D341Med (cell line): ENCODE results near the gene NFIA.
"Not testable (repeated sequence)": the region's sequence is repeated elsewhere in the genome, so short reads cannot be mapped to it uniquely, and the experiment has no call there.

Experiments
- DNase-seq: peaks from one replicate; pipeline ENCODE4 v3.0.0; 2012; ENCODE audit warnings: low spot score

NFIA gene

DNA sequence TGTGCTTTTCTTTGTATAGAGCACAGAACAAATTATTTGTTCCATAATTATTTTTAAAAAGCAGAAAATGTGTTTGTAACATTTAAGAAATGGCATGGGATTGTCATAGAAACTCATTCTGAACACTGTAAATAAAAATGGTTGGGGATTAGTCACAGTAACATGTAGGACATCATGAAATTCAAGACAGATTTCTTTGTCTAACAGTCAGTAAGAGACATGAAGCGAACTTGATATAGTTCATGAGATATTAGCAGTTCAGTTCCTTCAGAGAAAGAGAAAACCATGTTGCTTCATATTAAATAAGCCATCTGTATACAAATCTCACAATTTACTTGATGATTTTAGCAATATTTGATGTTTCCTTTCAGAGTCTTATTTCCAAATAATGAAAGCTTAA is 19.7 kb downstream of the NFIA start:
- DNase-seq = no peak

DNA sequence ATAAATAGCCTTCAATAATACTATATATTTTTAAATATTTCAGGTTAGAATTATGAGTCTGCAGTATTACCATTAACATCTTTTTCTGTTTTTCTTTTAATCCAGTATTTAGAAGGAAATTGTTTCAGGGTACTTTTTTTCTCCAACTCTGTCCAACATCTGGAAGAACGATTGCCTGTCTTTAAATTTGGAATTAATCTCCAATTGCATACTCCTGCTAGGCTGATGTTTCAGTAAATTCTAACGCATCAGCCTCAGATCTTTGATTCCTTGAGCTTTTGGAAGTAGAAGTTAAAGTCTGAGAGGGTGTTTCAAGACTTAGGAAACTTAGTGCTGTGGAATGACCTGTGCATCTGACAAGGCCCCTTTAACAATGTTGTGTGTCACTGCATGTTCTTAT is 20.3 kb downstream of the NFIA start:
- no peak for DNase-seq

DNA sequence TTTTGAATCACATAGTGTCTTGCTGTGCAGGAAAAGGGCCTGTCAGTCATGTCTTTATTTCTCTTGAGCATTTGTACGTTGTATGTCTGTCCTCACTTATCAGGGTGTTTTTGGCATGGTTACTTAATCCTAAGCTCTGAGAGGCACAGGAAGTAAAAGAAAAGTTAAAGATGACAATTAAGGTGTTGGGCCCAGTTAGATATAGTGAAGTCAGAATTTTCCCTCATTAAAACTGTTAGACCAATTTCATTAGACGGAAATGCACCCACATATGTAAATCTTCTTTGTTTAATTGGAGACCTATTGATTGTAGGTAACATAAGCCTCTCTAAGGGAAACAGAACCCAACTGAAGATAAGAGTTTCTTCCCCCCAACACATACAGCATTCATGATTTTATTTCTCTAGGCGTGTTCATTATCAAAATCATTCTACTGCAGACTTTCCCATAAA is 21.9 kb downstream of the NFIA start:
- no peak for DNase-seq

DNA sequence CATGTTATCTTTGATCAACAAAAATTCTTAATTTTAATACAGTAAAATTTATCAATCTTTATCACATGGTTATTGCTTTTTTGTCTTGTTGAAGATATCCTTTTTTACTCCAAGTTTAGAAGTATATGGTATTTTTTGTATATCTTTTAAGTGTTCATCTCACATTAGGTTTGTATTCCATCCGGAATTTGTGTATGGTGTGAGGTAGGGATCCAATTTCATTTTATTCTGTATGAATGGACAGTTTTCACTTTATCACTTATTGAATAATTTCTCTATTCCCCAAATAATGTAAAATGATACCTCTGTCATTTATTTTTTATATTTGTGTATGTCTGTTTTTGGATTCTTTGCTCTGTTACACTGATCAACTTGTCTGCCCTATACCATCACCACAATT is 25.3 kb downstream of the NFIA start:
- DNase-seq = no peak

DNA sequence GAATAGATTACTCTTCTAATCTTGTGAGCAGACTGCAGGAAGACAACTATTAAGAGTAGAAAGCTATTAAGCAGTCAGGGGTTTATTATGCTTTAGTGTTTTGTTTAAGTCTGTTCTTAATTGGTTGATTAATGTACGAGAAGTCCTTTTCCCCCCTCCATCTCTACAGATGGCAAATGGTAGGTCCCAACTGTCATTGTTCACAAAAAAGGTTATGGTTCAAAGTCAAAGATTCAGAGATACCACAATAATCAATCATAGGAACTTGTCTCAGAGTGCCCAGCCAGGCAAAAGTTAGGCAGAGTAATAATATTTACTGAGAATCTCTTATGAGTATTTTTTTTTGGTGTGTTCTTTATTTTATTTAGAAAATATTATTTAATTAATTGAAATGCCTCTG is 26.8 kb downstream of the NFIA start:
- DNase-seq = no peak

DNA sequence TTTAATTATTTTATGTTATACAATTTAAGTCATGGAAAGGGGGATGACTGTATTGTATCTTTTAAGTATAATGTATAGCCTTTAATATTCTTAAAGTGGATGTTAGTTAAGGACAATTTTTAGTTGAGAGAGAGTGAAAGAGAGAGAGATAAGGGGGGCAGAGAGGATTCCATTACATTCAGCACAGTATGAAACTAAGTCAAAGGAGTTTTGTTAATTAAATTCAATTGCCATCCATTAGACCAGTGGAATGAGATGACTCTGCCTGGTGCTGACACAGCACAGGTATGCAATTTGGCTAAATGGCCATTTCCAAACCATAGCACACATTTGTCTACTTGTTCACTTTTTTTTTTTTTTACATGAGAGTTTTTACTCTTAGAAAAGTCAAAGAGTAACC is 27.5 kb downstream of the NFIA start:
- DNase-seq = no peak

DNA sequence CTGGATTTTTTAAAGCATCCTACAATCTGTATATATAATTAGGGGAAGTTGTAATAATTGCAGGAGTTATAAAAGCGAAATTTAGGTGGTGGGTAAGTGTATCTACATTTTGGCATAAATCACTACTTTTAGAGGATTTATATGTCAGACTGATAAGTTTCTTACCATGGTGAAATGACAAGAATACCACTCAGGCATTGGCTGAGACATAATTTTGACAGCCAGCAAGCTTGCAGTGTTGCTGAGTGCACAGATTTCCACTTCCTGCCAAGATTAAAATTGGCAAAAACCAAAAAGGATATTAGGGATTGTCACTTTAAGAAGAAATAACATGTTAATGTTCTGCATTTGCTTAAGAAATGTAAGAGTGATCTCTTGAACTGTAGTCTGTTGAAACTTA is 28.2 kb downstream of the NFIA start:
- no peak for DNase-seq

DNA sequence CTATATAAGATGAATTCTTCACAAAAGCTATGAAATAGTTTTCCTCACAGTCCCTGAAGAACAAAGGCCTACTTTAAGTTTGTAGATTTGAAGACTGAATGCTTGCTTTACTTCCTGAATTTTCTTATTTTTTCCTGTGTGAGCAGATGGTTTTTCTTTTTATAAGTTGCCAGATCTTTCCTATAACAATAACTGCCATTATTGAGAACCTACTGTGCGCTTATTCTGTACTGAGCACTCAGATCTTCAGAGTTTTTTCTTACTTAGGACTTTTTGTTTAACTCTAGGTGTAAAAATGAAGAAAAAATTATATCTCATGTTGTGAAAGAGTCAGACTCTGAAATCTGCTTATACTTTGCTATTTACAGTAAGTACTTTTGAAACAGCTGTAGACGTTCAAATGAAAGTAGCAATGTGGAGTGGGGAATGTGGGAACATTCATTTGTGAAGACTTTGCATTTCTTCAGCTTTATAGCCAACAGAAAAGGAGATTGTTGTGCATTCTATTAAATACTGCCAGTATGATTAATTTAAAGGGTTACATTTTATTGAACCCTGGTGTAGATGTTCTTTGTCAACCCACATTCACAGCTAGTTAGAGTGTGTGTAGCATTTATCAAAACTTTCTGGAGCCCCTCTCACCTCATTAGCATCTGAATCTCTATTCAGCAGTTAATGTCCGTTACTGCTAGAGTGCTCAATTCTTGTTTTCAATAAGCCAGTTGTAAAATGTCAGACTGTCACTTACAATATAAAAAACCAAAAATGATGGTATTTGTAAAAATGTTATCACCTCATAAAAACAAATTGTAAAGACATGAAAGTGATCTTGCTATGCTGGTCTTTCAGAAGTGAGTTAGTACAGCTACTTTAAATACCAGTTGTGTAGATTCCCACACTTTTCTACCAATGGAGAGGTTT is 29.0 kb downstream of the NFIA start:
- no peak for DNase-seq

DNA sequence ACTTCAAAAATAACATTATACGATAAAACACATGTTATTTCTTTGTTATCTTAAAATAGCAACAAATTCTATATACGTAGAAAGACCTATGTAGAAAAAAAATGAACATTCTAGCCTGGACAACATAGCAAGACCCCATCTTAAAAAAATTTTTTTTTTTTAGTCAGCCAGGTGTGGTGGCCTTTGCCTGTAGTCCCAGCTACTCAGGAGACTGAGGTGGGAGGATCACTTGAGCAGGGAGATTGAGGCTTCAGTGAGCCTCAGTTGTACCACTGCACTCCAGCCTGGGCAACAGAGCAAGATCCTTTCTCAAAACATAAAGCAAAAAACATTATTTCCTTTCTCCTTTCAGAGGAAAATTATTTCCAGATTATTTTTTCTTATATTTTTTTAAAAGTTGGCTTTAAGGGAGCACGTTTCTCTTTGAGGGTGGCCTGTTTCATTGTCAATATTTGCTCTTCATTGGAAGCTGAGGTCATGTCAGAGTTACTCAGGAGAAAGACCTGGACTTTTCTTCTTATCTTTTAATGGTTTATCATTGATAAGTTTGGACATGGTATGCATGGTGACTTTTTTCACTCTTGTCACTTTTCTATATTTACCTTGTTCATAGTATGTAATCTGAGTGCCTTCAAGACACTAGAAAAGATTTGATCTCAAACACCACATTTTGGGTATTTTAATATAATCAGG is 32.0 kb downstream of the NFIA start:
- DNase-seq = no peak

DNA sequence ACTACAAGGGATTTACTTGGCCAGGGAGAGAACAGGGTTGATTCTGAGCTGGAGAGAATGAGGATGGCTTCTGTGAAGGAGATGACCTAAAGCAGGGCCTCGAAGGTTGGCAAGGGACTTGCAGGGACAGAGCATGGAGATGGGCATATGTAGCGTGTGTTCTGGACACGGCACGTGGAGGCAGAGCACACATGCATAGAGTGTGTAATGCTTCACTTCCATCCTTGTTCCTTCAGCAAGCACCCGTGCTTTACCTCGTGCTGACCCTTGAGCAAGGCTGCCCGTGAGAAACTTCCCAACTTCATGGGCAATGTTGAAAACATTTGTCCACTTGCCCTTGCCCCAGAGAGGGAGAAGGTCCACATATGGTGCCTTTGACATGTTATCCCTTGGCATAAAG is 33.1 kb downstream of the NFIA start:
- DNase-seq = no peak

DNA sequence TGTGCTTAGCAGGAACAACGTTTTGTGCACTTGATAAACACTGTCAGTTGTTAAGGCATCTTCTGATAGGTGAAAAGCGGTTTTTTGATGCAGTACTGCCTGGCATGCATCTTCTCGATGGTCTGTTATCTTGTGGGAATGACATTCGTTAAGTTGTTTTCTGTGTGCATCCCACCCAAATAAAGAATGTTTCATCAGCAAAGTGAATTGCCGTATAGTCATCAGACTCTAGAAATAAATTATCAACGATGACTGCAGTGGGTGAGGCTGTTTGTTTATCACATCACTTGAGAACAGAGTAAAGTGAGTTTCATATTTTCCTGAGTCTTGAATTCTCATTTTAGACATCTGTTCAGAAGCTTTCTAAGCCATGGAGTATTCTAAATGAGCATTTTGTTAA is 34.1 kb downstream of the NFIA start:
- no peak for DNase-seq

DNA sequence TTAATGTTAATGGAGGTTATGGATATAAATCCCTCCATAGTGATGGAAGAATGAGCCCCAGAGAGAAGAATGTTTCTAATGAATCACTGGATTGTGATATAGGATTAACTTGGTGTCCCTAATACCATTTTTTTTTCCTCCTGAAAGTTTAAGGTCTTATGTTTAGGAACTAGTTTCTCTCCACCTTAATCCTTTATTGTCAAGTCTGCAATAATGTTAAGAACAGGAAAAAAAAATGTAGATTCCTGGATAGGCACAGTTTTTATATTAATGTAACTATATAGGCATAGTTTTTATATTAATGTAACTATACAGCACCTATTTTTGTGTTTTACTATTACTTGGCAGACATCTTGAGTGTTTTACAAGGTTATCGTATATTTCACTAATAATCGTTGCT is 34.9 kb downstream of the NFIA start:
- DNase-seq = no peak

DNA sequence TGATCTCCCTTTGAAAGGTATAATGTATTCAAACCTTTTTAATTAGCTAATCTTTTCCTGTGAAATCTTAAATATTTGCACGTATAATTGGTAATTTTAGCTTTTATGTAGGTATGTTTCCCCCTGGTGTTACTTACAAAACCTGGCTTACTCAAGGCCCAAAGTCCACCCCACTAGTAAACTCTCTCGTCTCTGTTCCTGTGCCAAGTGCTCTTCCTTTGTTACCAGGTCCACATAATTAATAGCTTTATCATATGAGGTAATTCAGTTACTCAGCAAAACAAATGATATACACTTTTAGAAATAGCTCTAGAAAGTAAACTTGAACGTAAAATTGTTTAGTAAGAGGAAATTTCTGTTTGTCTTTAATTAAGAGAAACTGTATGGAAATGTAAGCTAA is 36.7 kb downstream of the NFIA start:
- no peak for DNase-seq

DNA sequence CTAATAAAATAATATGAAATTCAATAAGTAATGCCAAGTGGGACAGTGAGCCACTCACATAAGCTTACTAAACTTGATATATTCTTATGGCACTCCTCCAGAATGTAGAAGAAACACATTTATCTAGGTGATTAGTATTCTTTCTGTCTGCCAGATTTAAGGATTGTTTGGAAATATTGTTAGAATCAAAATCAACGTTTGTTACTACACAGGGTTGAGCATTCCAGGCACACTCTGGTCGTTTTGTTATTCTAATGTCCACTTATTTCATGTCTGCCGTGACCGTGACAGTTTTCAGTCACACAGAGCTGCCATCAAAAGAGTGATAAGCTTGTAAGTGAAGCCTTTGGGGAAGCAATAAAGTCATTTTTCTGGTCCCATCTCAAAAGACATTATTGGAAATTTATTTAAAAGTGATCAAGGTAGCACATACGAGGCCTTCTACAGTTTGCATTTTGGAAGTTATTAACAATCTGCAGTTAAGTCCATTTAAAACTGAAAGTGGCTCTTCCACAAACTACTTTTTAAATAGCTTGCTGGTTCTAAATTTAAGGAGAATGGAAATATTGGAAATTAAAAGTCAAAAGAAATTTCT is 38.0 kb downstream of the NFIA start:
- no peak for DNase-seq

DNA sequence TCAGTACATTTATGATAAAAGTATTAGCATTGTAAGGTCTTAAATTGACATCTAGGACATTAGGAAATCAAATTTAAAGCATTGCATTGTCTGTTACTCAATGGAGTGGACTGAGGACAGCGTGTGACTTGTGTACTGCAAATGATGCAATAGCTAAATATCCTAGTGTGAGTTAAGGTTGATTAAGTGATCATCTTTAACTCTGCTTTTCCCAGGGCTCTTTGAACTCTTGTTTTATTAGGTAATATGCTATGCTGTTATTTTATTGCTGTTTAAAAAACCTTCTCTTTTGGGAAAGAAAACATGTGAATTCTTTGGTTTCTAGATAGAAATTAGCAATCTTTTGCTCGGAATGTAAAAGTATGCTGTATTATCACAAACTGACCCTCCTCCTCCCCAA is 38.6 kb downstream of the NFIA start:
- no peak for DNase-seq

DNA sequence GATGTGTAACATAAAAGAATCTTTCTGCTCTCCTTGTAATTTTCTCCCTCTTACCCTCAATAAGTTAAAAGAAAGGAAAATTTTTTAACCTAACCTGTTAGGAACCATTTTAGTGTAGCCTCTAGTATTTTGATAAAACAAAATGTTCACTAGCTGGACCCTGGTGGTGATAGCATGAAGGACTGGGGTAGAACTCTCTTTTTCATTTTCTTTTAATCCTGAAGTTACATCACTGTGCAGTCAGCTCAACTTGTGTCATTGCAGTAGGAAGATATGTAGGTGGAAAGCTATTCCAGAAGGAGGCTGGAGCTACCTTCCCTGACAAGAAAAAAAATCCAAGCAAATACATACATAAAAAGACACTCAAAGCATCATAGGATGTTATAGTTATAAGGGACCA is 39.3 kb downstream of the NFIA start:
- DNase-seq = no peak

DNA sequence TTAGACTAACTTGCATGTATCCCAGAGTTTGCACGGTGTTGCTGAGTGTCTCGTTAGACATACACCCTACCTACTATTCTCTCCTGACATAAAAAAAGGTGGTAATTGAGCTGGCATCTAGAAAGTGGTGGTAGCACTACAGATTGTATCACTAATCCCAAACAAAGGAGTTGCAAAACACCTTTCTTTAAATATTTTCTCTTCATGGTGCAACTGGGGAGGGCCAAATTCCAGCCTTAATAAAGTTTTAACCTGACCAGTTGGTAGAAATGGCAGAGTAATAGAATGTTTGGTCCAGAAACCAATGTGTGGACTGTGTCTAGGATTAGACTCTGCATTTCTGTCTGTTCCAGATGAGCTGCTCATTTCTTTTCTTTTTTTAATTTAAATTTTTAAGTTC is 40.0 kb downstream of the NFIA start:
- DNase-seq = no peak

DNA sequence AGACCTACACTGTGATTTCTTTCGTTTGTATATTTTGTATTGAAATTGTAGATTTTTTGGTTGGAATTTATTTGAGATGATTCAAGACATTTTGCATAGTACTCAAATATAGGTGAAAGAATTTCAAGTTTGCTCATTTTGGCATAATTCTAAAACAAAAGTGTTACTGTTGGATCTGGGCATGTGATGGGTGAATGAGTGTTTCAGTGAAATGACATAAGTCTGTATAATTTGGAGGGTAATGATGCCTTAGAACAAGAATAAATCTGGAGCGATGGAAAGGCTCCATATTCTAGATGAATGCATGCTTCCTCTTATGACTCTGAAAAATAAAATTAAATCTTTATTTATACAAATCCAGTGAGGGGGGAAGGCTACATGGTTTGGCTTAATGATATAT is 41.0 kb downstream of the NFIA start:
- DNase-seq = no peak

DNA sequence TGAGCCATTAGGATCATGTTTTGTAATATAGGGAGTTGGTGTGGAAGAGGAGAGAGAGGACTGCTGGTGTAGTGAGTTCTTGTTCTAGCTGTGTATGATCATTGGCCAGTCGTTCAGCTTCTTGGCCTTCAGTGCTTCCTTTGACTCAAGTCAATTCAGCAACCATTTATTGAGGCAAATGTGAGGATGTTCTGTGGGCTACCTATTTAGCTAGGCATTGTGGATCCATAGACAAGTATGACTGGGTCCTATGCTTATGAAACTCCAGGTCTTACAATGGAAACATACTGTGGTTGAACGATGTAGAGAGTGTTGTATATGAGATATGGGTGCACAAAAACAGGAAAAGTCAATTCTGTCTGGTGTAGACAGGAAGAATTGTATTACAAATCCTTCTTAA is 41.7 kb downstream of the NFIA start:
- no peak for DNase-seq

DNA sequence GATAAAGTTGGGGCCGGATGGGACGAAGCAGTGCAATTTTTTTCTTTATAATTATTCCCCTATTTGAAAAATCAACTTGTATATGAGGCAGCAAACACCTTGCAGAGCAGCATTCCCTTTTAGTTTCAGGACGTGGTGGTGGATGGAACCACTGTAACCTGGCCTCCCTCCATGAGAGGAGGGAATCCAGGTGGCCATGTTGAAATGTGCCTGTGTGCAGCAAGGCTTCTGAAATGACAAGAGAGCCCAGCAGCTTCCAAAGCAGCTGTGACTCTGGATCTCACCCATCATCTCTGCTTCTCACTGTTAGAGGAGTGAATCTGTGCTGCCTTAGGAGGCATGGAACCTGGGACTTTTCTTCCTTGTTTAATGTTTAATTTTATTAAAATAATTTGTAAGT is 42.3 kb downstream of the NFIA start:
- no peak for DNase-seq

DNA sequence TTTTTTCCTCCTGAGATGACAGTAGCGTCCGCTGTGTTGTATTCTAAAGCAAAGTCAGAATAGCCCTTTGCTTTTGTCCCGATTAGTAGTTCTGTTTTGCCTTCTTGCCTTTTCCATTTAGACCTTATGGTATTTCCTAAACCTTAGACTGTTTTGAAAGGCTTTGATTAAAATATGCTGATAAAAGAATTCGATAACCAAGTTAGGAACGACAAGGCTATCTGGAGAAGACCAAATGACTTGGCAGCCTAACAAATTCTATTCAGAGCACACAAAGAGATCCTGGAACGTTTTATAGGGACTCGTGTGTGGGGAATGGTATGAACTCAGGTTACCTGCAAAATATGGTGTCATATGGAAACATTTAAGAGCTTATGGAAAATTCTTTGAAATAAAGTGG is 42.9 kb downstream of the NFIA start:
- no peak for DNase-seq

DNA sequence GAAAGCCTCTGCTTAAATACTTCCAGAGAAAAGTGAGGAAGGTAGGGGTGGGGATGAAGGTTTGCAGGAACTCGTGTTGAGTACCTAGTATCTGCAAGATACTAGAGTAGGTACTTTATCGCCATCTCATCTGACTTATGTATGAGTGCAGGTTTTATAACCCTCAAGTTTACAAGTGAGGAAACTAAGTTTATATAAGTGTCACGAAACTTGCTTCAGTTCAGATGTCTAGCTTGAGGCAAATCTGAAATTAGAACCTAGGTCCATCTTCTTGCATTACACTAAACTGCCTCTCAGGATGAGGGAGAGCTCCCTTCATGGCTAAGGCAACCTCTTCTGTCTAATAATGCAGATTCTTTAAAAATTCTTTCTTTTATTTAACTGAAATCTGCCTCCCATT is 43.5 kb downstream of the NFIA start:
- no peak for DNase-seq

DNA sequence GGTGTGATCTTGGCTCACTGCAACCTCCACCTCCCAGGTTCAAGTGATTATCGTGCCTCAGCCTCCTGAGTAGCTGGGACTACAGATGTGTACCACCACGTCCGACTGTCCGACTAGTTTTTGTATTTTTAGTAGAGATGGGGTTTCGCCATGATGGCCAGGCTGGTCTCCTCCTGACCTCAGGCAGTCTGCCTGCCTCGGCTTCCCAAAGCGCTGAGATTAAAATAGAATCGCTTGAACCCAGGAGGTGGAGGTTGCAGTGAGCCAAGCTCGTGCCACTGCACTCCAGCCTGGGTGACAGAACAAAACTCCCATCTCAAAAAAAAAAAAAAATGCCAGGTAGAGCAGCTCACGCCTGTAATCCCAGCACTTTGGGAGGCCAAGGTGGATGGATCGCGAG is 44.5 kb downstream of the NFIA start:
- DNase-seq = not testable (repeated sequence)
